C1 segment of cervical spinal cord (tissue), 14 donors: Measurements from ENCODE around the gene CYP26A1.
A peak's percentile ranks its signal among the peaks of the same experiment; 100 is the strongest.
"Not testable (repeated sequence)": the region's sequence is repeated elsewhere in the genome, so short reads cannot be mapped to it uniquely, and the experiment has no call there.

ENCODE experiments used
- DNase-seq, 14 donors: peaks; one replicate each; lab custom pipeline; 2025; lab: John Stamatoyannopoulos, UW

The CYP26A1 gene

GRCh38 chr10:93079663-93080349, 6.1 kb downstream of the CYP26A1 start:
- DNase-seq: no peak

- DNase-seq: peak in 3 of 14 donors; percentile 15 to 50 (median 26)
Measured at GRCh38 chr10:93080350-93081046, 6.8 kb downstream of the CYP26A1 start.

- DNase-seq: no peak
Measured at GRCh38 chr10:93081318-93081717, 7.6 kb downstream of the CYP26A1 start.

GRCh38 chr10:93081834-93082233, 8.1 kb downstream of the CYP26A1 start:
- no peak for DNase-seq

- DNase-seq: no peak
Measured at GRCh38 chr10:93083743-93084539, 10.2 kb downstream of the CYP26A1 start.

GRCh38 chr10:93085272-93085859, 11.7 kb downstream of the CYP26A1 start:
- DNase-seq: no peak

- no peak for DNase-seq
Measured at GRCh38 chr10:93086289-93086688, 12.6 kb downstream of the CYP26A1 start.

GRCh38 chr10:93087846-93088245, 14.2 kb downstream of the CYP26A1 start:
- no peak for DNase-seq

- DNase-seq: no peak
Measured at GRCh38 chr10:93088466-93088865, 14.8 kb downstream of the CYP26A1 start.

GRCh38 chr10:93090619-93091018, 16.9 kb downstream of the CYP26A1 start:
- no peak for DNase-seq

- no peak for DNase-seq
Measured at GRCh38 chr10:93091960-93092359, 18.3 kb downstream of the CYP26A1 start.

GRCh38 chr10:93095225-93095624, 21.5 kb downstream of the CYP26A1 start:
- no peak for DNase-seq

- no peak for DNase-seq
Measured at GRCh38 chr10:93096901-93097300, 23.2 kb downstream of the CYP26A1 start.

- no peak for DNase-seq
Measured at GRCh38 chr10:93097386-93097785, 23.7 kb downstream of the CYP26A1 start.

GRCh38 chr10:93098816-93099215, 25.1 kb downstream of the CYP26A1 start:
- DNase-seq: no peak

GRCh38 chr10:93099670-93100069, 26.0 kb downstream of the CYP26A1 start:
- DNase-seq: no peak

GRCh38 chr10:93101148-93101547, 27.5 kb downstream of the CYP26A1 start:
- DNase-seq: not testable (repeated sequence)

- DNase-seq: no peak
Measured at GRCh38 chr10:93103953-93104352, 30.3 kb downstream of the CYP26A1 start.

GRCh38 chr10:93106631-93107072, 33.0 kb downstream of the CYP26A1 start:
- DNase-seq: no peak

GRCh38 chr10:93110472-93111146, 36.9 kb downstream of the CYP26A1 start:
- no peak for DNase-seq

GRCh38 chr10:93113042-93113441, 39.3 kb downstream of the CYP26A1 start:
- DNase-seq: no peak
